Bronchial epithelial cell (primary cell): ENCODE data around the gene ZFP2. TPM values are rescaled to one million over a fixed set of nuclear protein-coding genes. Genes with fewer than 3 reads are reported as not detected.
A peak's percentile ranks its signal among the peaks of the same experiment; 100 is the strongest.

Experiments used
- DNase-seq: peaks from one replicate; pipeline ENCODE4 v3.0.0-alpha.2; 2010; ENCODE audit warnings: low read depth
- FAIRE-seq: peaks from 2 replicates; lab custom pipeline; 2011; peaks lifted over from hg19 to GRCh38; lab: Jason Lieb, UNC
- H3K27me3 ChIP-seq: 2 replicates; pipeline ENCODE4 v1.5.1; 2011; ENCODE audit warnings: low read length; ENCODE audit not compliant: control insufficient read depth, insufficient read depth
- H3K36me3 ChIP-seq: 2 replicates; pipeline ENCODE4 v1.5.1; 2011; ENCODE audit warnings: low read length; ENCODE audit not compliant: control insufficient read depth, insufficient read depth
- H3K4me3 ChIP-seq: 2 replicates; pipeline ENCODE4 v1.5.1; 2011; ENCODE audit warnings: mild to moderate bottlenecking, low read depth, low read length, control low read depth
- CTCF ChIP-seq: IDR thresholded peaks from 2 replicates; pipeline ENCODE4 v1.5.1; 2011; ENCODE audit warnings: mild to moderate bottlenecking, moderate library complexity, low read length, control low read depth, inconsistent platforms; ENCODE audit not compliant: insufficient read depth, severe bottlenecking
- total RNA-seq: library from RNA; depleted of rRNA; stranded (reverse); fragments of >200 nt; gene quantifications from 2 replicates; pipeline ENCODE4 v1.2.1, GENCODE V29; 2014

Gene ZFP2
- total RNA-seq, 1 donor from 2014 or later, result 0.53 TPM

GRCh38 chr5:178941361-178941760, 45.6 kb downstream of the ZFP2 start:
- H3K27me3 ChIP-seq, result no peaks in the 10 kb centered on the region
- DNase-seq (no peak), FAIRE-seq (no peak)
- peak overlapping the region; percentile 49 for H3K4me3 ChIP-seq
- no peaks in the 10 kb centered on the region for H3K36me3 ChIP-seq
- TF ChIP-seq CTCF, result no peak

DNA sequence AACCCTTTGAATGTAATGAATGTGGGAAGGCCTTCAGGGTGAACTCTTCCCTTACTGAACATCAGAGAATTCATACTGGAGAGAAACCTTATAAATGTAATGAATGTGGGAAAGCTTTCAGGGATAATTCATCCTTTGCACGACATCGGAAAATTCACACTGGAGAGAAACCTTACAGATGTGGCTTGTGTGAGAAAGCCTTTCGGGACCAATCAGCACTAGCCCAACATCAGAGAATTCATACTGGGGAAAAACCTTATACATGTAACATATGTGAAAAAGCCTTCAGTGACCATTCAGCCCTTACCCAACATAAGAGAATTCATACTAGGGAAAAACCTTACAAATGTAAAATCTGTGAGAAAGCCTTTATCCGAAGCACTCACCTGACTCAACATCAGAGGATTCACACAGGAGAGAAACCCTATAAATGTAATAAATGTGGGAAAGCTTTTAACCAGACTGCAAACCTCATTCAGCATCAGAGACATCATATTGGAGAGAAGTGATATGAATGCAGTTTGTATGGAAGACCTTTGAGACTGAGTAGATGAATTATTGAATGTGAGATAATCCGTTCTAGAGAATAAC, 69.8 kb downstream of the ZFP2 start:
- FAIRE-seq, result no peak

DNA sequence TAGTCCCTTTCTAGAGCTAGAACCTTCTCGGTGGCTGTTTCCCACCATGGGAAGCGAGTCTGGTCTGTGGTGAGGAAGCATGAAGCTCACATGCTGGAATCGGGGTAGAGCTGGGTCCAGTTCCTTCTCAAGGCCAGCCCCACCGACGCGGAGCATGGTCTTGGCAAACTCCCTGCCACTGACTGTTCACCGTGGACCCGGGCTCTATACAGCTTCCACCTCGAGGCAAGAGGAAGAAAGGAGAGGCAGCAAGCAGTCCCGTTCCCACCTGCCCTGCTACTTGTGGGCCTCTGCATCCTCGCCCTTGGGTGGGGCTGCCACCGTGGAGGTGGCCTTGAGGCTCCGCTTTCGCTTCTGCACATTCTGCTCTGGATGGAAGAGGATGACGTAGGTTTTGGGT, 85.7 kb downstream of the ZFP2 start:
- TF ChIP-seq CTCF, result no peak
- Histone ChIP-seq H3K27me3 (no peaks in the 10 kb centered on the region), H3K36me3 (no peaks in the 10 kb centered on the region), H3K4me3 (no peak overlapping the region)
- no peak for DNase-seq
- no peak for FAIRE-seq

More for the DNA sequence above, 69.8 kb downstream of the ZFP2 start:
- no peaks in the 10 kb centered on the region for H3K36me3 ChIP-seq
- H3K27me3 ChIP-seq, result no peaks in the 10 kb centered on the region
- TF ChIP-seq CTCF, result no peak
- no peak for DNase-seq
- no peak overlapping the region for H3K4me3 ChIP-seq

Other genes starting within 250 kb of the ZFP2 start
- 5.8 and 7.6 TPM in 2 replicates for gene ZNF354A, start 165.3 kb upstream of the ZFP2 start, total RNA-seq
- gene ZNF354B, start 36.0 kb upstream of the ZFP2 start, total RNA-seq, result 7.0 and 9.5 TPM in 2 replicates
- 0.26 and 1.3 TPM in 2 replicates for gene ZNF454, start 45.3 kb downstream of the ZFP2 start, total RNA-seq
- gene GRM6, start 99.4 kb downstream of the ZFP2 start, total RNA-seq, result not detected in 2 replicates
- gene ZNF879, start 127.9 kb downstream of the ZFP2 start, total RNA-seq, result 3.4 and 6.7 TPM in 2 replicates
- 3.3 and 3.9 TPM in 2 replicates for gene ZNF354C, start 164.5 kb downstream of the ZFP2 start, total RNA-seq